IMR-90 (cell line): Measurements from ENCODE around the gene ARHGEF3. TPM values are rescaled to one million over a fixed set of nuclear protein-coding genes. Genes with fewer than 3 reads are reported as not detected.

ENCODE experiments used
- ATAC-seq: fragments of 200-7000 bp; cut with Tn5 transposase; 2 replicates; pipeline ENCODE4 v1.9.1; 2020; ENCODE audit warnings: low read depth, mild to moderate bottlenecking, moderate library complexity
- BruUV-seq: library from RNA; stranded (reverse); fragments of 400-500 nt; replicated peaks from 2 replicates; lab custom pipeline; 2021; lab: Mats Ljungman, UMichigan
- CTCF ChIA-PET: fragments of 300-600 bp; formaldehyde crosslinking; extraction: SDS; loops from one replicate; lab custom pipeline; 2021; ENCODE audit warnings: antibody characterized with exemption; lab: Yijun Ruan, JAX
- POLR2A ChIA-PET: fragments of 300-600 bp; sonication (Branson Sonifier 250); formaldehyde crosslinking; loops from one replicate; lab custom pipeline; 2022; ENCODE audit warnings: antibody characterized with exemption; ENCODE audit not compliant: unreplicated experiment; lab: Charles Lee
- DNase-seq: peaks from one replicate; pipeline ENCODE4 v3.0.0; 2013
- H2AFZ ChIP-seq: replicated peaks from 2 replicates; pipeline ENCODE3; 2013; ENCODE audit warnings: low read length, mild to moderate bottlenecking; ENCODE audit not compliant: poor library complexity
- H2AK5ac ChIP-seq: 2 replicates; pipeline ENCODE4 v1.6.1; 2013; ENCODE audit warnings: low read depth, low read length, inconsistent platforms
- H2AK9ac ChIP-seq: replicated peaks from 2 replicates; pipeline ENCODE3; 2013; ENCODE audit warnings: mild to moderate bottlenecking, low read depth, low read length, moderate library complexity; ENCODE audit not compliant: poor library complexity
- H2BK120ac ChIP-seq: 2 replicates; pipeline ENCODE4 v1.6.1; 2013; ENCODE audit warnings: low read depth, low read length, inconsistent platforms
- H2BK15ac ChIP-seq: 3 replicates; pipeline ENCODE4 v1.6.1; 2013; ENCODE audit warnings: low read depth, low read length, inconsistent platforms
- H2BK20ac ChIP-seq: 2 replicates; pipeline ENCODE4 v1.6.1; 2013; ENCODE audit warnings: low read depth, mild to moderate bottlenecking, inconsistent platforms, low read length, moderate library complexity
- H2BK5ac ChIP-seq: 2 replicates; pipeline ENCODE4 v1.6.1; 2013; ENCODE audit warnings: mild to moderate bottlenecking, low read depth, low read length, inconsistent platforms; ENCODE audit not compliant: poor library complexity, severe bottlenecking
- H3K14ac ChIP-seq: replicated peaks from 2 replicates; pipeline ENCODE4 v1.6.1; 2013; ENCODE audit warnings: low read depth, low read length, inconsistent platforms
- H3K18ac ChIP-seq: 2 replicates; pipeline ENCODE4 v1.6.1; 2013; ENCODE audit warnings: low read depth, low read length, control low read depth
- H3K23ac ChIP-seq: 2 replicates; pipeline ENCODE4 v1.6.1; 2013; ENCODE audit warnings: low read depth, low read length, inconsistent platforms
- H3K27ac ChIP-seq: 2 replicates; pipeline ENCODE4 v1.5.1; 2013; ENCODE audit warnings: mild to moderate bottlenecking, control low read depth, low read length; ENCODE audit not compliant: insufficient read depth
- H3K27me3 ChIP-seq: 2 replicates; pipeline ENCODE4 v1.6.1; 2013; ENCODE audit warnings: low read length; ENCODE audit not compliant: control insufficient read depth, insufficient read depth
- H3K36me3 ChIP-seq: 2 replicates; pipeline ENCODE4 v1.6.1; 2013; ENCODE audit warnings: low read length, mixed read lengths; ENCODE audit not compliant: control insufficient read depth, insufficient read depth
- H3K4ac ChIP-seq: 2 replicates; pipeline ENCODE4 v1.6.1; 2013; ENCODE audit warnings: low read depth, low read length, inconsistent platforms
- H3K4me1 ChIP-seq: 2 replicates; pipeline ENCODE4 v1.6.1; 2013; ENCODE audit warnings: low read length, mixed read lengths; ENCODE audit not compliant: control insufficient read depth, insufficient read depth
- H3K4me2 ChIP-seq: 2 replicates; pipeline ENCODE4 v1.6.1; 2013; ENCODE audit warnings: low read depth, mild to moderate bottlenecking, control low read depth, low read length, moderate library complexity
- H3K4me3 ChIP-seq: 2 replicates; pipeline ENCODE4 v1.5.1; 2013; ENCODE audit warnings: low read depth, mild to moderate bottlenecking, control low read depth, low read length, moderate library complexity; ENCODE audit not compliant: insufficient read depth
- H3K56ac ChIP-seq: 2 replicates; pipeline ENCODE4 v1.6.1; 2013; ENCODE audit warnings: low read length, inconsistent platforms; ENCODE audit not compliant: insufficient read depth; ENCODE audit errors: extremely low read depth
- H3K79me1 ChIP-seq, 2 experiments: 2 replicates each; pipeline ENCODE4 v1.6.1; 2013; ENCODE audit warnings: low read length in 2 of 2, inconsistent platforms in 1 of 2, low read depth in 1 of 2
- H3K9ac ChIP-seq: 2 replicates; pipeline ENCODE4 v1.6.1; 2013; ENCODE audit warnings: low read depth, low read length, control low read depth
- H3K9me1 ChIP-seq: 2 replicates; pipeline ENCODE4 v1.6.1; 2013; ENCODE audit warnings: low read length, inconsistent platforms; ENCODE audit not compliant: insufficient read depth
- H3K9me3 ChIP-seq: 2 replicates; pipeline ENCODE4 v1.6.1; 2013; ENCODE audit warnings: low read length; ENCODE audit not compliant: control insufficient read depth, insufficient read depth
- H4K20me1 ChIP-seq: 2 replicates; pipeline ENCODE4 v1.6.1; 2013; ENCODE audit warnings: low read length, inconsistent platforms; ENCODE audit not compliant: insufficient read depth
- H4K5ac ChIP-seq: 2 replicates; pipeline ENCODE4 v1.6.1; 2013; ENCODE audit warnings: mild to moderate bottlenecking, low read depth, low read length, control low read depth
- H4K8ac ChIP-seq, 2 experiments: 2 replicates each; pipeline ENCODE4 v1.6.1; 2013; ENCODE audit warnings: low read depth in 2 of 2, low read length in 2 of 2, control low read depth in 1 of 2, inconsistent platforms in 1 of 2
- H4K91ac ChIP-seq: 2 replicates; pipeline ENCODE4 v1.6.1; 2013; ENCODE audit warnings: low read depth, low read length, inconsistent platforms; ENCODE audit not compliant: insufficient read depth
- BHLHE40 ChIP-seq: fragments of 150-350 bp; IDR thresholded peaks from 2 replicates; pipeline ENCODE4 v1.6.1; 2016; ENCODE audit warnings: mild to moderate bottlenecking, low read depth, low read length
- ELK1 ChIP-seq: fragments of 150-350 bp; IDR thresholded peaks from 2 replicates; pipeline ENCODE4 v1.6.1; 2016; ENCODE audit warnings: low read depth, mild to moderate bottlenecking, low read length, moderate library complexity, borderline replicate concordance
- MAFK ChIP-seq: IDR thresholded peaks from 2 replicates; pipeline ENCODE4 v1.6.1; 2012; ENCODE audit warnings: low read depth, low read length, improper control_type of control experiment
- USF2 ChIP-seq: fragments of 150-350 bp; IDR thresholded peaks from 2 replicates; pipeline ENCODE4 v1.6.1; 2017; ENCODE audit warnings: mild to moderate bottlenecking, antibody characterized with exemption, low read length, low read depth
- WGBS, 2 experiments: methylation state at CpG; one replicate each; pipeline versions ENCODE4 v1.1.5 to v1.1.7; 2013; ENCODE audit warnings: missing lambda C conversion rate in 2 of 2; ENCODE audit not compliant: insufficient read length in 1 of 2; ENCODE audit errors: extremely low coverage in 2 of 2; 5-methylcytosine and 5-hydroxymethylcytosine counted together
- dilution Hi-C: fragments of 300-500 bp; cut with HindIII; formaldehyde crosslinking; loops from one replicate; pipeline ENCODE4 v1.14.3; 2018; ENCODE audit warnings: low sequenced_read_pairs; ENCODE audit not compliant: unreplicated experiment
- in situ Hi-C: fragments of 300-500 bp; cut with MboI; formaldehyde crosslinking; loops from 3 replicates; pipeline ENCODE4 v1.14.3; 2019; ENCODE audit warnings: low sequenced_read_pairs, inconsistent platforms, mixed read lengths
- intact Hi-C: fragments of 100-400 bp; cut with micrococcal nuclease; formaldehyde crosslinking; loops from 2 replicates; pipeline ENCODE4 v1.10.0; 2022
- polyA plus RNA-seq, 3 experiments: library from polyadenylated mRNA; depleted of rRNA; stranded (reverse); fragments of >200 nt; gene quantifications; 2 replicates each; pipeline ENCODE4 v1.2.3, GENCODE V29; 2012; ENCODE audit warnings: low replicate concordance in 1 of 3
- total RNA-seq: library from RNA; depleted of rRNA; stranded (reverse); fragments of >200 nt; gene quantifications from 2 replicates; pipeline ENCODE4 v1.2.3, GENCODE V29; 2012

Gene ARHGEF3
- total and polyA plus RNA-seq, 2 of the 4 experiments (the other 2 are of a cell fraction): 2.1 to 2.3 TPM

GRCh38 chr3:56737006-56737405 lies 64.7 kb downstream of the ARHGEF3 start:
- Histone ChIP-seq H3K79me1 (no peaks in the 10 kb centered on the region), H3K27ac (no peak overlapping the region), H3K4me3 (no peak overlapping the region), H2BK15ac (no peak overlapping the region), H2BK5ac (no peak overlapping the region), H3K9me1 (no peaks in the 10 kb centered on the region), H2BK120ac (no peak overlapping the region), H2AK5ac (no peak overlapping the region), H2AK9ac (no peak overlapping the region), H4K20me1 (no peaks in the 10 kb centered on the region), H3K4me2 (no peak overlapping the region), H3K4me1 (no peaks in the 10 kb centered on the region), H3K27me3 (no peaks in the 10 kb centered on the region), H3K9ac (no peak overlapping the region), H3K23ac (no peak overlapping the region), H2AFZ (no peak overlapping the region), H3K4ac (no peak overlapping the region), H4K8ac (no peak overlapping the region), H2BK20ac (no peak overlapping the region), H3K14ac (no peak overlapping the region), H4K91ac (no peak overlapping the region), H4K5ac (no peak overlapping the region), H3K9me3 (no peaks in the 10 kb centered on the region), H3K56ac (no peak overlapping the region), H3K18ac (no peak overlapping the region), H3K36me3 (peaks cover 2% of the 10 kb centered on the region; the same call in 1 of the 2 replicates)
- ChIA-PET POLR2A (no interaction called here), CTCF (no interaction called here)
- 93% methylated on average over 3 of the region's 10 CpGs; no CpG with 5 or more reads in 1 of the 2 experiments for WGBS, 2 experiments
- in situ Hi-C loops: no loop called here
- no peak for DNase-seq
- TF ChIP-seq BHLHE40 (no peak), MAFK (no peak), USF2 (no peak), ELK1 (no peak)
- intact Hi-C loops: no loop called here
- dilution Hi-C loops: no loop called here
- BruUV-seq: no TSS peak
- ATAC-seq: no peak
